ENCODE data around the gene TEX11. TPM values are rescaled to one million over a fixed set of nuclear protein-coding genes. Genes with fewer than 3 reads are reported as not detected.

TEX11 gene
- total and polyA plus RNA-seq, 2 of the 13 experiments (the other 11 are each of a cell fraction or from before 2014, with no cell fraction given): not detected

DNA sequence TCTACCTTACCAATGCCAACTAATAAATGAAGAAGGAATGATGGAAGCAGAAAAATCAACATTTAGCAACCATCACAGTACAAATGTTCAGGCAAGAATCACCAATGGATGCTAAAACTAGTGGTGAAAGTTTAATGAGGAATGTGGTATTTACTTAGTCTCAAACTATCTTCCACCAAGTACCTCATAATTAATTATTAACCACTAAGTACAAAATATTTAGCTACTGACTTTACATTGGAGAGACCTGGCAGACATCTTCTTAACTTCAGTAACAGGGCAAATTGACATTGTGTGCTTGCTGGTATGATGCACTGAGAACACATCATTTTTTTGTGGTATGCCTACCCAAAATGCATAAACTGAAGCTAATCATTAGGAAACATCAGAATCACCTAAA is 381.5 kb downstream of the TEX11 start:
- Histone ChIP-seq H3K27me3 (ENCODE audit: control insufficient read depth in 1 of 2, insufficient read depth in 2 of 2, low read length in 2 of 2) (no peaks in the 10 kb centered on the region), H3K79me2 (ENCODE audit: insufficient read depth, low read length) (no peaks in the 10 kb centered on the region), H4K20me1 (ENCODE audit: insufficient read depth, low read length) (no peaks in the 10 kb centered on the region), H3K27ac (ENCODE audit: extremely low read length, insufficient read depth, low read length) (no peak overlapping the region), H3K36me3 (replicated peaks in 1 of 2; ENCODE audit: control insufficient read depth in 1 of 2, insufficient read depth in 2 of 2, low read length in 2 of 2) (no peaks in the 10 kb centered on the region), H3K4me3 (replicated peaks in 1 of 3; ENCODE audit: insufficient read depth in 1 of 3, low read depth in 2 of 3, low read length in 3 of 3) (no peak overlapping the region), H3K4me1 (ENCODE audit: insufficient read depth, low read length) (peaks cover 32% of the 10 kb centered on the region), H2AFZ (ENCODE audit: low read length) (no peak overlapping the region), H3K4me2 (ENCODE audit: low read depth, low read length) (no peak overlapping the region), H3K9me3 (ENCODE audit: low read length) (no peaks in the 10 kb centered on the region), H3K9ac (ENCODE audit: insufficient read depth, low read depth, low read length) (no peak overlapping the region)
- FAIRE-seq (peak; percentile 89), DNase-seq (ENCODE audit: low spot score) (peak; percentile 68), ATAC-seq (peak; percentile 79)
- ChIA-PET POLR2A (no interaction called here), CTCF (ENCODE audit: low intra/inter-chr PET ratio, low total read pairs) (no interaction called here)
- BruUV-seq (replicated peaks): no TSS peak
- intact Hi-C loops (cut with micrococcal nuclease; ENCODE audit: unreplicated experiment) (no loop called here), in situ Hi-C loops (cut with HindIII; ENCODE audit: extremely low pct_ligation_motif_present, low pct_unique_long_range_greater_than_20kb) (no loop called here)
- no peak for TF ChIP-seq HIVEP1 (CRISPR knock-in tag; IDR thresholded peaks at IDR 0.05)
- no peak for TF ChIP-seq RARA (CRISPR knock-in tag; IDR thresholded peaks at IDR 0.05)
- TF ChIP-seq MXI1 (IDR thresholded peaks at IDR 0.05; ENCODE audit: borderline replicate concordance, low read depth, low read length): no peak
- TF ChIP-seq, protein P1, sequence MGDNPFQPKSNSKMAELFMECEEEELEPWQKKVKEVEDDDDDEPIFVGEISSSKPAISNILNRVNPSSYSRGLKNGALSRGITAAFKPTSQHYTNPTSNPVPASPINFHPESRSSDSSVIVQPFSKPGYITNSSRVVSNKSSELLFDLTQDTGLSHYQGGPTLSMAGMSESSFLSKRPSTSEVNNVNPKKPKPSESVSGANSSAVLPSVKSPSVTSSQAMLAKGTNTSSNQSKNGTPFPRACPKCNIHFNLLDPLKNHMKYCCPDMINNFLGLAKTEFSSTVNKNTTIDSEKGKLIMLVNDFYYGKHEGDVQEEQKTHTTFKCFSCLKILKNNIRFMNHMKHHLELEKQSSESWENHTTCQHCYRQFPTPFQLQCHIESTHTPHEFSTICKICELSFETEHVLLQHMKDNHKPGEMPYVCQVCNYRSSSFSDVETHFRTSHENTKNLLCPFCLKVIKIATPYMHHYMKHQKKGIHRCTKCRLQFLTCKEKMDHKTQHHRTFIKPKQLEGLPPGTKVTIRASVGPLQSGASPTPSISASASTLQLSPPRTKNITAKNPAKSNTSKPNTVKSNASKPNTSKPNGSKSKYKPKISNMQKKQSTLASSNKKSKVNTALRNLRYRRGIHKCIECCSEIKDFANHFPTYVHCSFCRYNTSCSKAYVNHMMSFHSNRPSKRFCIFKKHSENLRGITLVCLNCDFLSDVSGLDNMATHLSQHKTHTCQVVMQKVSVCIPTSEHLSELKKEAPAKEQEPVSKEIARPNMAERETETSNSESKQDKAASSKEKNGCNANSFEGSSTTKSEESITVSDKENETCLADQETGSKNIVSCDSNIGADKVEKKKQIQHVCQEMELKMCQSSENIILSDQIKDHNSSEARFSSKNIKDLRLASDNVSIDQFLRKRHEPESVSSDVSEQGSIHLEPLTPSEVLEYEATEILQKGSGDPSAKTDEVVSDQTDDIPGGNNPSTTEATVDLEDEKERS (CRISPR knock-in tag; IDR thresholded peaks at IDR 0.05): no peak
- TF ChIP-seq FOXA1 (IDR thresholded peaks at IDR 0.05): no peak
- 0 out of 2 replicates have a peak, but pooled peaks have one; percentile 15 for TF ChIP-seq FOXA1 (CRISPR knock-in tag; IDR thresholded peaks at IDR 0.05)
- TF ChIP-seq, protein P2, sequence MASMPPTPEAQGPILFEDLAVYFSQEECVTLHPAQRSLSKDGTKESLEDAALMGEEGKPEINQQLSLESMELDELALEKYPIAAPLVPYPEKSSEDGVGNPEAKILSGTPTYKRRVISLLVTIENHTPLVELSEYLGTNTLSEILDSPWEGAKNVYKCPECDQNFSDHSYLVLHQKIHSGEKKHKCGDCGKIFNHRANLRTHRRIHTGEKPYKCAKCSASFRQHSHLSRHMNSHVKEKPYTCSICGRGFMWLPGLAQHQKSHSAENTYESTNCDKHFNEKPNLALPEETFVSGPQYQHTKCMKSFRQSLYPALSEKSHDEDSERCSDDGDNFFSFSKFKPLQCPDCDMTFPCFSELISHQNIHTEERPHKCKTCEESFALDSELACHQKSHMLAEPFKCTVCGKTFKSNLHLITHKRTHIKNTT (CRISPR knock-in tag; IDR thresholded peaks at IDR 0.05): no peak
- TF ChIP-seq EP300 (IDR thresholded peaks at IDR 0.05; ENCODE audit: low read depth in 2 of 2, low read length in 2 of 2): 0 out of 4 replicates have a peak, but pooled peaks of 1 of the 2 experiments have one; percentile 11
- TF ChIP-seq EP300 (CRISPR knock-in tag; IDR thresholded peaks at IDR 0.05; ENCODE audit: borderline replicate concordance): no peak
- no peak for TF ChIP-seq ZFP90 (CRISPR knock-in tag; IDR thresholded peaks at IDR 0.05; ENCODE audit: borderline replicate concordance)
- no peak for TF ChIP-seq SOX13 (IDR thresholded peaks at IDR 0.05)
- peak in 1 of 2 experiments; percentile 20; a peak in 1 of 4 replicates for TF ChIP-seq SOX13 (CRISPR knock-in tag; conservative IDR thresholded peaks at IDR 0.05 in 1 of 2, IDR thresholded peaks at IDR 0.05 in 1 of 2)
- TF ChIP-seq, protein P3, sequence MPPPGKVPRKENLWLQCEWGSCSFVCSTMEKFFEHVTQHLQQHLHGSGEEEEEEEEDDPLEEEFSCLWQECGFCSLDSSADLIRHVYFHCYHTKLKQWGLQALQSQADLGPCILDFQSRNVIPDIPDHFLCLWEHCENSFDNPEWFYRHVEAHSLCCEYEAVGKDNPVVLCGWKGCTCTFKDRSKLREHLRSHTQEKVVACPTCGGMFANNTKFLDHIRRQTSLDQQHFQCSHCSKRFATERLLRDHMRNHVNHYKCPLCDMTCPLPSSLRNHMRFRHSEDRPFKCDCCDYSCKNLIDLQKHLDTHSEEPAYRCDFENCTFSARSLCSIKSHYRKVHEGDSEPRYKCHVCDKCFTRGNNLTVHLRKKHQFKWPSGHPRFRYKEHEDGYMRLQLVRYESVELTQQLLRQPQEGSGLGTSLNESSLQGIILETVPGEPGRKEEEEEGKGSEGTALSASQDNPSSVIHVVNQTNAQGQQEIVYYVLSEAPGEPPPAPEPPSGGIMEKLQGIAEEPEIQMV (CRISPR knock-in tag; IDR thresholded peaks at IDR 0.05; ENCODE audit: low read depth): no peak
- no peak for TF ChIP-seq FOXM1 (CRISPR knock-in tag; IDR thresholded peaks at IDR 0.05)
- TF ChIP-seq, protein P4, sequence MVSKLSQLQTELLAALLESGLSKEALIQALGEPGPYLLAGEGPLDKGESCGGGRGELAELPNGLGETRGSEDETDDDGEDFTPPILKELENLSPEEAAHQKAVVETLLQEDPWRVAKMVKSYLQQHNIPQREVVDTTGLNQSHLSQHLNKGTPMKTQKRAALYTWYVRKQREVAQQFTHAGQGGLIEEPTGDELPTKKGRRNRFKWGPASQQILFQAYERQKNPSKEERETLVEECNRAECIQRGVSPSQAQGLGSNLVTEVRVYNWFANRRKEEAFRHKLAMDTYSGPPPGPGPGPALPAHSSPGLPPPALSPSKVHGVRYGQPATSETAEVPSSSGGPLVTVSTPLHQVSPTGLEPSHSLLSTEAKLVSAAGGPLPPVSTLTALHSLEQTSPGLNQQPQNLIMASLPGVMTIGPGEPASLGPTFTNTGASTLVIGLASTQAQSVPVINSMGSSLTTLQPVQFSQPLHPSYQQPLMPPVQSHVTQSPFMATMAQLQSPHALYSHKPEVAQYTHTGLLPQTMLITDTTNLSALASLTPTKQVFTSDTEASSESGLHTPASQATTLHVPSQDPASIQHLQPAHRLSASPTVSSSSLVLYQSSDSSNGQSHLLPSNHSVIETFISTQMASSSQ (IDR thresholded peaks at IDR 0.05; ENCODE audit: low read depth): peak; percentile 62; the same call in 1 of the 2 replicates
- TF ChIP-seq, protein P4 (CRISPR knock-in tag; IDR thresholded peaks at IDR 0.05; ENCODE audit: borderline replicate concordance): peak; percentile 69; the same call in 1 of the 2 replicates
- TF ChIP-seq ZNF3 (CRISPR knock-in tag; IDR thresholded peaks at IDR 0.05): no peak
